Measurements from ENCODE around the gene KPNA4. TPM values are rescaled to one million over a fixed set of nuclear protein-coding genes. Genes with fewer than 3 reads are reported as not detected.

Gene KPNA4
- total and polyA plus RNA-seq, 12 donors, result 21.6 to 190 (median 134) TPM

DNA sequence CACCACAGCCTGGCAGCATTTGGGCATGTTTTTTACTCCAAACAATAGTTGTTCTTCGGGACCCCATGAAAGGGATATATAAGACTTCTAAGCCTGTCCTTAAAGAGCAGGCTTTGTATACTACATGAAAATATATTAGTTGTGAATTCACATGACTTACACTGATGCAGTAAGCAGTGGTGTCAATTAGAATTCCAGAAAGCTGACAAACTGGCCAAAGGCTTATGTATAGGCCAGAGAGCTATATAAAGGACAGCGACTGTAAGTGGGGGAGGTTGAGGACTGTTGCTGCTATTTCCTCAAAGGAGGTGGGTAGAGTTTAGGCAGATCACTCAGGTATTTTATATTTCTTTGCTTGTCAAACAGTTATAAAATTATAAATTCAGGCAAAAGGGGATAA lies 24.8 kb downstream of the KPNA4 start:
- ATAC-seq, result no peak
- H3K36me3 ChIP-seq, result peaks cover 0 to 2% (median 0%) of the 10 kb centered on the region in 9 donors
- peaks cover 0 to 82% (median 34%) of the 10 kb centered on the region in 9 donors for H3K4me1 ChIP-seq
- H3K27me3 ChIP-seq, result no peaks in the 10 kb centered on the region
- no peaks in the 10 kb centered on the region for H3K9me3 ChIP-seq
- no peak overlapping the region for H3K27ac ChIP-seq
- DNase-seq, result no peak
- TF ChIP-seq, protein P1, sequence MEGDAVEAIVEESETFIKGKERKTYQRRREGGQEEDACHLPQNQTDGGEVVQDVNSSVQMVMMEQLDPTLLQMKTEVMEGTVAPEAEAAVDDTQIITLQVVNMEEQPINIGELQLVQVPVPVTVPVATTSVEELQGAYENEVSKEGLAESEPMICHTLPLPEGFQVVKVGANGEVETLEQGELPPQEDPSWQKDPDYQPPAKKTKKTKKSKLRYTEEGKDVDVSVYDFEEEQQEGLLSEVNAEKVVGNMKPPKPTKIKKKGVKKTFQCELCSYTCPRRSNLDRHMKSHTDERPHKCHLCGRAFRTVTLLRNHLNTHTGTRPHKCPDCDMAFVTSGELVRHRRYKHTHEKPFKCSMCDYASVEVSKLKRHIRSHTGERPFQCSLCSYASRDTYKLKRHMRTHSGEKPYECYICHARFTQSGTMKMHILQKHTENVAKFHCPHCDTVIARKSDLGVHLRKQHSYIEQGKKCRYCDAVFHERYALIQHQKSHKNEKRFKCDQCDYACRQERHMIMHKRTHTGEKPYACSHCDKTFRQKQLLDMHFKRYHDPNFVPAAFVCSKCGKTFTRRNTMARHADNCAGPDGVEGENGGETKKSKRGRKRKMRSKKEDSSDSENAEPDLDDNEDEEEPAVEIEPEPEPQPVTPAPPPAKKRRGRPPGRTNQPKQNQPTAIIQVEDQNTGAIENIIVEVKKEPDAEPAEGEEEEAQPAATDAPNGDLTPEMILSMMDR (IDR thresholded peaks at IDR 0.05), result no peak
- WGBS, 2 donors, result 96% methylated on average over 2 of the region's 2 CpGs
- intact Hi-C loops (cut with DNase I), result no loop called here
- H3K4me3 ChIP-seq, result no peak overlapping the region

DNA sequence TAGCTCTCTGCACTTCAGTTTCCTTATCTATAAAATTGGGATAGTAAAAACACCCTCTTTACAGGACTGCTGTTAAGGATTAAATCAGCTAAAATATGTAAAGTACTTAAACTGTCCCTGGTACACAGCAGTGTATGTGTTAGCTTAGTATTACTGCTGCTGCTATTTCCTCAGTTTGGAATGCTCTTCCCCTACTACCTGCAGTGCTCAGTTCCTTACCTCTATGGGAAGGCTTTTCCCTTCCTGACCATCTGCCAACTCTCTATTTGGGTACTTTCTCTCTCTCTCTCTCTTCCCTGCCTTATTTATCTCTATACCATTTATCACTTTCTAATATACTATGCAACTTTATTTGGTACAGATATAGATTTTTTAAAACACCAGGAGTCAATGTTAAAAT lies 26.5 kb downstream of the KPNA4 start:
- no peaks in the 10 kb centered on the region for H3K27me3 ChIP-seq
- H3K9me3 ChIP-seq, result no peaks in the 10 kb centered on the region
- ATAC-seq (no peak), DNase-seq (no peak)
- H3K4me3 ChIP-seq, result no peak overlapping the region
- no peak overlapping the region for H3K27ac ChIP-seq
- TF ChIP-seq, protein P1 (IDR thresholded peaks at IDR 0.05), result no peak
- peaks cover 0 to 65% (median 20%) of the 10 kb centered on the region in 9 donors for H3K4me1 ChIP-seq
- intact Hi-C loops (cut with DNase I), result no loop called here
- peaks cover 0 to 19% (median 9%) of the 10 kb centered on the region in 9 donors for H3K36me3 ChIP-seq

GRCh38 chr3:160537729-160538128 lies 27.6 kb downstream of the KPNA4 start:
- TF ChIP-seq, protein P1 (IDR thresholded peaks at IDR 0.05), result no peak
- WGBS, 2 donors, result 18 to 41% methylated on average over 1 of the region's 1 CpG
- H3K36me3 ChIP-seq, result peaks cover 0 to 31% (median 9%) of the 10 kb centered on the region in 9 donors
- DNase-seq (no peak), ATAC-seq (no peak)
- peaks cover 0 to 55% (median 18%) of the 10 kb centered on the region in 9 donors for H3K4me1 ChIP-seq
- H3K27ac ChIP-seq, result no peak overlapping the region
- no peak overlapping the region for H3K4me3 ChIP-seq
- H3K9me3 ChIP-seq, result no peaks in the 10 kb centered on the region
- no peaks in the 10 kb centered on the region for H3K27me3 ChIP-seq
- intact Hi-C loops (cut with DNase I), result no loop called here

DNA sequence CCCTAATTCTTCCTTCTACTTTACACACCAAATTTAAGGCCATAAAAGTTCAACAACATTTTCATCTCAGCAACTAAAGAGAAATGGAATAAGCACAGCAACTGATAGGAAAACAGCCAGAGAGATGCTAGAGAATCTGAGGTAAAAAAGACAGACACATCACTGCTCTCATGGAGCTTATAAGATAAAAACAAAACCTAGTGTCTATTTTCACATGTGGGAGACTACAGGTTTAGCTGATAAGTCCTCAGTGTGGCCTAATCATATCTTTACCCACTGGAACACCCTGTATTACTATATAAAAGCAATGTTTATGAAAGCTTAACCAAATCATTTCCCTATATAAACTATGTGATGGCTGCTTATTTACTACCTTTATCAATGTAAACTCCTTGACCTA lies 33.0 kb downstream of the KPNA4 start:
- ATAC-seq (peak in 1 of 8 donors; percentile 49), DNase-seq (no peak)
- TF ChIP-seq, protein P1 (IDR thresholded peaks at IDR 0.05), result no peak
- Histone ChIP-seq H3K9me3 (no peaks in the 10 kb centered on the region), H3K27ac (no peak overlapping the region), H3K4me1 (peaks cover 0 to 27% (median 10%) of the 10 kb centered on the region in 9 donors), H3K27me3 (no peaks in the 10 kb centered on the region), H3K4me3 (no peak overlapping the region), H3K36me3 (peaks cover 0 to 84% (median 22%) of the 10 kb centered on the region in 9 donors)
- intact Hi-C loops (cut with DNase I), result no loop called here

Data from heart right ventricle (tissue), 16 donors.